ENCODE measurements around the gene TRAPPC6A.

TRAPPC6A gene, protein sequence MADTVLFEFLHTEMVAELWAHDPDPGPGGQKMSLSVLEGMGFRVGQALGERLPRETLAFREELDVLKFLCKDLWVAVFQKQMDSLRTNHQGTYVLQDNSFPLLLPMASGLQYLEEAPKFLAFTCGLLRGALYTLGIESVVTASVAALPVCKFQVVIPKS

DNA sequence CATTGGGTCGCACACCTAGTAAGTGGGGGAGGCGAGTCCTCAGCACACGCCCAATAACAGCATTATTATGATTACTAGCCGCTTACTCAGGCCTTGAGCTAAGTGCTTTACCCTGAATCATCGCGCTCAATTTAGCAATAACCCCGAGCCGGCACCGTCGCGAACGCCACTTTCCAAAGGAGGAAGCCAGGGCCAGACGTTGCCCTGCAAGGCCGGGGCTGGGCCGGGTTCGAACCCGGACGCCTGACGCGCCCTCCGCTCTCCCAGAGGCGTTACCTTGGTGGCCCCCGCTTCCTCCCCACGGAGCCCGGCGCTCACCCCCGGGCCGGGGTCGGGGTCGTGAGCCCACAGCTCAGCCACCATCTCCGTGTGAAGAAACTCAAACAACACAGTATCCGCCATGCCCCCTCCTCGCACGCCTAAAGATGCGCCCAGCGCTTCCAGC is at the start of gene TRAPPC6A:
Gene TRAPPC6A (minus strand): TSS at position 421 of the 445 bp plus-strand sequence. CDS start 19 bp downstream, at position 402.
- no peak for DNase-seq (ENCODE audit: low read depth)

DNA sequence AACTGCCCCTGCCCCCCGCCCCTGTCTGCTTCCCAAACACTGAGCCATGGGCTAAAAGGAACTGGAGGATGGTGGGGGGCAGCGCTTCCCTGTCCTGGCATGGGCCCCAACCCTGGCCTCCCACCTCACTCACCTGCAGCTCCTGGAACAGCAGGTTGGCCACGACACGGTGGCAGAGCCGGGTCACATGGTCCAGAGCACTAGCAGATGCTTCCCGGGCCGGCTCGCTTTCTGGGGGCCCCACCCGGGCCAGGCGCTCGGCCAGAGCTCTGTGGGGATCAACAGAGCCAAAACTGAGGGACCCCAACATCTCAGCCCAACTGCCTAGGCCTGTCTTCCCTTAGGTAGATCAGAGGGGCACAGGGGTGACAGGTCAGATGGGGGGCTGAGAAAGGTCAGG is 46.6 kb upstream of the TRAPPC6A start:
- DNase-seq (ENCODE audit: low read depth): no peak

DNA sequence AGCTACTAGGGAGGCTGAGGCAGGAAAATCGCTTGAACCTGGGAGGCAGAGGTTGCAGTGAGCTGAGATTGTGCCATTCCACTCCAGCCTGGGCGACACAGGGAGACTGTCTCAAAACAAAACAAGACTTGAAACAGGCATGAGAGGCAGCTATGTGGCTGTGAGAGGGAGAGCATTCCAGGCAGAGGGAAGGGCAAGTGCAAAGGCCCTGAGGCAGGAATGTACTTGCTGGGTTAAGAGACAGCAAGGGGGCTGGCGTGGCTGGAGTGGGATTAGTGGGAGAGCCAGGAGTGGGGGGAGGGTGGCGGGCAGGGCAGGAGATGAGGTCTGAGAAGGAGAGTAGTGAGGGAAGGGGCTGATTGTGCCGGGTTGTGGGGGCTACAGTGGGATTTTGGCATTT is 45.8 kb upstream of the TRAPPC6A start:
- DNase-seq (ENCODE audit: low read depth): no peak

DNA sequence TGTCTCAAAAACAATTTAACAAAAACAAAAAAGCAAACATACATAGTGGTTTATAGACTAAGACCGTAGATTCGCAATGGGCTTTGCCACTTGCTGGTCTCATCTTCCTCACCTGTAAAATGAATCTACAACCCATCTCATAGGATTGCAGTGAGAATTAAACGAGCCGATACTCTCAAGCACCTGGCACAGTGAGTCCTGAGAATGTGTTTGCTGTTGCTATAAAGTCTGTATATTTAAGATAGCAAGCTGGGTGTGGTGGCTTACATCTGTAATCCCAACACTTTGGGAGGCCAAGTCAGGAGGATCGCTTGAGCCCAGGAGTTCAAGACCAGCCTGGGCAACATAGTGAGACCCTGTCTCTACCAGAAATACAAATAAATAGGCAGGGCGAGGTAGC is 44.7 kb upstream of the TRAPPC6A start:
- DNase-seq (ENCODE audit: low read depth): no peak

DNA sequence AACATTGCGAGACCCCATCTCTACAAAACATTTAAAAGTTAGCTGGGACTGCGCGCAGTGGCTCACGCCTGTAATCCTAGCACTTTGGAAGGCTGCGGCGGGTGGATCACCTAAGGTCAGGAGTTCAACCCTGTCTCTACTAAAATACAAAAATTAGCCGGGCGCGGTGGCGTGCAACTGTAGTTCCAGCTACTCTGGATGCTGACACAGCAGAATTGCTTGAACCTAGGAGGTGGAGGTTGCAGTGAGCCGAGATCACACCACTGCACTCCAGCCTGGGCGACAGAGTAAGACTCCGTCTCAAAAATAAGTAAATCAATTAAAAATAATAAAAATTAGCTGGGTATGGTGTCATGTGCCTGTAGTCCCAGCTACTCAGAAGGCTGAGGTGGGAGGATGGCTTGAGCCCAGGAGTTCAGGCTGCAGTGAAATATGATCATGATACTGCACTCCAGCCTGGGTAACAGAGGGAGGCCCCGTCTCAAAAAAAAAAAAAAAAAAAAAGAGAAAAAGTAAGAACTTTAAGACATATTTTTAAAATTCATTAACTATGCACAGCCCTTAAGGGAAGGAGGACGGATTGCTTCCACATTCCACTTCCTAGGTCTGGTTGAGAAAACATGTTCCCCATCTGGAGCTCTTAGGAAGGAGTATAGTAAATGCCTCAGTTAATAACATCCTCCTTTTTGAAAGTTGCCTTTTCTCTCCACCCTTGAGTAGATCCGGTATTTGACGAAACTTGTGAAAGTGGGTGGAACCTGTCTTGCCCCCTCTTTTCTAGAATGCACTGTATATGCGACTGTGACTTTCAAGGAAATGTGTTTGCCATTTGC is 41.1 kb upstream of the TRAPPC6A start:
- DNase-seq (ENCODE audit: low read depth): no peak

DNA sequence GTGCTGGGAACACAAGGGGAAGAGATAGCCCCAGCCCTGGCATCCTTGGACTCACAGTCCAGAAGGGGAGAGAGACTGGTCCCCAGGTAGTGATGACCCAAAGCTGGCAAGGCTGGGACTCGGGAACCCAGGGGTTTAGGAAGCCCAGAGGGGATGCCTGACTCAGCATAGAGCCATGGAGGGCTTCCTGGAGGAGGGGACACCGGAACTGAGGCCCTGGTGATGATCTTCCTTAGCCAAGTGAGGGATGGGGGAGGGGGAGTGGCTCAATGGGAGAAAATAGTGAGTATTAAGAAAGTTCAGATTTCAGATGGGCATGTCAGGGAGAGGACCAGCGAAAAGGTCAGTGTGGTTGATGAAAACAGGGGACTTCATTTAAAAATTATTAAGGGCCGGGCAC is 40.4 kb upstream of the TRAPPC6A start:
- DNase-seq (ENCODE audit: low read depth): no peak

DNA sequence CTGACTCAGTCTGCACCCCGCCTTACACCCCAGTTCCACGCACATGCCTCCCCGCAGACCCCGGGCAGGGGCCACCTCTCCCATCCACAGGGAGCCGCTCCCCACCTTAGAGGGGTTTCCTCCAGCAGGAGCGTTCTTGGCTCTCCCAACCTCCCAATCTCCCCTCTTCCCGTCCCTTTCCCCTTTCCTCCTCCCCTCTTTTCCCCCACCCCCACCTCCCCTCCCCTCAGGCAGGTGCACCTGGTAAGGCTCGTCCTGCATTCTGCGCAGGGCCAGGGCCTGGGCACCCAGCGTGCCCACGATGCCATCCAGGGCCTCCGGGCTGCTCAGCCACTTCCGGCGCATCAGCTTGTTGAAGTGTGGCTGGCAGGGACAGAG is 39.9 kb upstream of the TRAPPC6A start:
- DNase-seq (ENCODE audit: low read depth): no peak

DNA sequence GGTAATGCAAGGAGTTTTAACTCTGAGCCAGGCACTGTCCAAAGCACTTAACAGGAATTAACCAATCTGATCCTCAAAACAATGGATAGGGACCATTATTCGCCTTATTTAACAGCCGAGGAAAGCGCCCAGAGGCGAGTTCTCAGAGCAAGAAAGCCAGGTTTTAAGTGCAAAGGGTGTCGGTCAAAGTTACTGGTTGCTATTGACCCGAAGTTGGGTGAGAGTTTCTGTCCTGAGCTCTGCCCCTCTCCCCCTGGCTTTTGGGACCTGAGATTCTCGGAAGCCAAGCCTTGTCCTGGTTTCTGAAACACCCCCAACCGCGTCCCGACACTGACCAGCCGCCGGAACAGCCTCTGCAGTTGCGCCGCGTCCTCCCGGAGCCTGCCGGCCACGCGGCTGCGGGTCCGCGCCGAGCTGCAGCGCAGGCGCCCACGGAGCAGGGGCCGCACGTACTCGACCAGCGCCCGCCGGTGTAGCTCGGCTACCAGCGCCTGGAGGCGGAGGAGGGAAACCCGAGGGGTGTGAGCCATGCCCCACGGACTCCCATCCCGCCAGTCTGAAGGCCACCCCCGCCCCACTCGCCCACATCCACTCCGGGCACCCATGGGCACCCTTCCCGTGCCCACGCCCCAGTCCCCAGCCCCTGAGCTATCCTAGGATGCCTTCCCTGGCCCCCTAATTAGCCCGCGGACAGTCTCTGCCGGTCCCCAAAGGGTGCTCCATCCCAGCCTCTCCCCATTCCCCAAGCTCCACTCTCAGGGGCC is 39.3 kb upstream of the TRAPPC6A start:
- no peak for DNase-seq (ENCODE audit: low read depth)

DNA sequence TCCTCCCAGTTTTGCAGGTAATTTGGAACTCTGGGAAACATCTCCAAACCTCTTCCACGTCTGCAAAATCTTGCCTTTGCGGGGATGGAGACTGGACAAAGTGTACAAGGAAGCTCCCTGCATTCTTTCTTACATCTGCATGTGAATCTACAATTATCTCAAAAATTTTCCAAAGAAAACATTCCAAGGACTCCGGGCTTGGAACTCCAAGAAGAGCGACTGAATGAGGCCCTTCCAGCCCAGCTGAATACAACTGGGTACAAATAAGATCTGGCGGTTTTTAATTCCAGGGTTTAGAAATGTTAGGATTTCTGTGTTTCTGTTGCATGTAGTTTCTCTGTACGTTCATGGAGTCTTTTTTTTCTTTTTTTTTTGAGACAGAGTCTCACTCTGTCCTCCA is 38.6 kb upstream of the TRAPPC6A start:
- no peak for DNase-seq (ENCODE audit: low read depth)

DNA sequence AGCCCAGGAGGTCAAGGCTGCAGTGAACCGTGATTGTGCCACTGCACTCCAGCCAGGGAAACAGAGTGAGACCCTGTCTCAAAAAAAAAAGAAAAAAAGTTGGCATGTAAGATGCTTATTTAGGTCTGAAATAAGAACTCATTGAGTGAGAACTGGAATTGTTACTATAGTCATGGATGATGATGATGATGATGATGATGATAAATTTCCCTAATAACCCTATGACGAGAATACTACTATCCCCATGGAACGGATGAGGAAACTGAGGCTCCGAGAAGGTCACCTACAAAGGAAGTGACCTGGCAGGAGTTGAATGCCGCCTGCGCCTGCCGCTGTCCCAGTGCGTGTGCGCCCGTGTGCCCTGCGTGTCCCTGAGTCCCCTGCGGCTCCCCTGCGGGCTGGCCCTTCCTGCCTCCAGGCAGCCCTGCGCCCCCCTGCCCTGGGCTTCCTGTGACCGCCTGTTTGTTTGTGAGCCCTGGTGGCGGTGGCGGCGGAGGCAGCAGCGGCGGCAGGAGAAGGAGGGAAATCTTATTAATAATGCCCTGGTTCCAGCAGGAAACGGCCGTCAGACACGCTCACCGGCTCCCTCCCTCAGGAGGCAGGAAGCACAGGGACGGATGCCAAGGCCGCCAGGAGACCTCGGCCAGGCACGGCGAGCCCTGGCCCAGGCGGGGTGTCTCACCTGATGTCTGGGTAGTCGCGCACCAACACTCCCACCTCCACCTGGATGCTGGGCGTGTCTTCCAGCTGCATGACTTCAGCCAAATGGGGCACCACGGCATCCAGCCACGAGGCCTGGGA is 37.6 kb upstream of the TRAPPC6A start:
- DNase-seq (ENCODE audit: low read depth): no peak

DNA sequence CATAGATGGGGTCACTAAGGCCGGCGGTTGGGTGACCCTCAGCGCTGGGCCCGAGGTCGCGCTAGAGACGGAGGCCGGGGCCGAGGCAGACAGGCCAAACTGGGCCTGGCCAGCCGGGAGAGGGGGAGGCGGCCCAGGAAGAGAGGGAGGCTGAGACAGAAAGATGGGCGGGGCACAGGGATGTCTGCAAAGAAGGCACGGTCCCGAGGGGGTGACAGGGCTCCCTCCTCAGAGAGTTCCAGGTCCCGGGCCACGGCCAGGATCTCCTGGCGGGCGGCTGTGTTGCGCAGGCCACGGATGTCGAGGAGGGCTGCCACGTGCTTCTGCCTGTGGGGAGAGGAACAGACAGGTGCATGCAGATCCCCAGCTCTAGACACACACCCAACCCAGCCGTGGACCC is 35.0 kb upstream of the TRAPPC6A start:
- DNase-seq (ENCODE audit: low read depth): no peak

DNA sequence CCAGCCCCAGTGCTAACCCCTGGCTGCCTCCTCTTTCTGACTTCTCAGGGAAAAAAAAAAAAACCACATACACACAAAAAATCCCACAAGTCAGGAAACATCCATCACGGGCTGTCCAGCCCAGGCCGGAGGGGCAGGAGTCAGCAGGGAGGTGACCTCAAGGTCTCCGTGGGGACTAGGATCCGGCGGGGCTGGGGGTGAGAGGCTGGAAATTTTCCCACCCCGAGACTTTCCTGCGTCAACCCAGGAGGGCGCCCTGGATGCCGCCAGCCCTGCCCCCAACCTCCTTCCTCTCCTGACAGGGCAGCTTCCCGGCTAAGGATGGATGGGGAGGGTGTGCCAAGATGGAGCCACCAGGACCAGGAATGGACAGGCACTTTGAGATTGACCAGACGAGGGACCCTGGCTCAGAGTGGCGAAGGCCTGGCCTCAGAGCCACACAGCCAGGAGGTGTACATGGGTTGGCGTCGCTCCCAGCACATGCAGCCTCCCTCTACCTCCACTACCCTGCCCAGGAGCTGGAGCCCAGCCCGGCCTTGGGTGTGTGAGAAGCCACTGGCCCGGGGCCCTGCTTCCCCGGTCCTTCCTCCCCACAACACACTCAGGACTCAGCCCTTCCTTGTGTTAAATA is 33.8 kb upstream of the TRAPPC6A start:
- DNase-seq (ENCODE audit: low read depth): no peak

DNA sequence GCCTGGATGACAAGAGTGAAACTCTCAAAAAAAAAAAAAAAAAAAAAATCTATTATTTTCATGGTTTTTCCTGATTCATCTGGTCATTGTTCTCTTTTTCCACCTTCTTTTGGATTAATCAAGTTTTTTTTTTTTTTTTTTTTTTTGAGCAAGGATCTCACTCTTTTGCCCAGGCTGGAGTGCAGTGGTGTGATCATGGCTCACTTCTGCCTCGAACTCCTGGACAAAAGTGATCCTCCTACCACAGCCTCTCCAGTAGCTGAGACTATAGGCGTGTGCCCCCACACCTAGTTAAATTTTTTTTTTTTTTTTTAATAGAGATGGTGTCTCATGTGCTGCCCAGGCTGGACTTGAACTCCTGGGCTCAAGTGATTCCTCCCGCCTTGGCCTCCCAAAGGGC is 28.3 kb upstream of the TRAPPC6A start:
- no peak for DNase-seq (ENCODE audit: low read depth)

DNA sequence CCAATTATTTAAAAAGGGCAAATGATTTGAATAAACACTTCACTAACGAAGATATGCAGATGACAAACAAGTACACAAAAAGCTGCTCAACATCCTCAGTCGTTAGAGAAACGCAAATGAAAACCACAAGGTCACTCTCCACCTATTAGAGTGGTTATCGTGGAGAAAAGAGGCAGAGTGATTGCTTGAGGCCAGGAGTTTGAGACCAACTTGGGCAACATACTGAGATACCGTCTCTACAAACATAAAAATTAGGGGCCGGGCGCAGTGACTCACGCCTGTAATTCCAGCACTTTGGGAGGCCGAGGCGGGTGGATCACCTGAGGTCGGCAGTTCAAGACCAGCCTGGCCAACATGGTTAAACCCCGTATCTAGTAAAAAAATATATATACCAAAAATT is 27.8 kb upstream of the TRAPPC6A start:
- no peak for DNase-seq (ENCODE audit: low read depth)

DNA sequence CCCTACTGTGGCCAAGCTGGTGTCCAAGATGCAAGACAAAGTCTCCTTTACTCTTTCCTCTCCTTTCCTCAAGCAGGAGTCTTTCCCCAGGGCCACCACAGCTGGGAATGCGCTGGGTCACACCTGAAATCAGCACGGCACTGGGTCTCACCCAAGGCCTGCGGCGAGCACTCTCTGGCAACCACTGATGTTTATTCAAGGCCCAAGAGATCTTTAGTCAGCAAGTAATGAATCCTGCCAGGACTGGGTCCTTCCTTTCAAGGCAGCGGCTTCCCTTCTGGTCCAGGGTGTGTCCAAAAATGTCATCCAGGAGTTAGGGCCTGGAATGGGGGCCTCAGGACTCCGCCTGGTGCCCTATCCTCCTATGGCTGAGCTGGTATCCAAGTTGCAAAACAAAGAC is 24.6 kb upstream of the TRAPPC6A start:
- no peak for DNase-seq (ENCODE audit: low read depth)

DNA sequence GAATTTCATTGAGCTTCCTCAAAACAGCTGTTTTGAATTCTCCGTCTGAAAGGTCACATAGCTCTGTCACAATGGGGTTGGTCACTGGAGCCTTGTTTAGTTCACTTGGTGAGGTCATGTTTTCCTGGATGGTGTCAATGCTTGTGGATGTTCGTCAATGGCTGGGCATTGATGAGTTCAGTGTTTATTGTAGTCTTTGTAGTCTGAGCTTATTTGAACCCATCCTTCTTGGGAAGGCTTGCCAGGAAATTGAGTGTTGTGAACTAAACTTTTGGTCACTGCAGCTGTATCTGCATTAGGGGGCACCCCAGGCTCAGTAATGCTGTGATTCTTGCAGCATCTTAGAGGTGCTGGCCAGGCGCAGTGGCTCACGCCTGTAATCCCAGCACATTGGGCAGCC is 22.5 kb upstream of the TRAPPC6A start:
- no peak for DNase-seq (ENCODE audit: low read depth)

DNA sequence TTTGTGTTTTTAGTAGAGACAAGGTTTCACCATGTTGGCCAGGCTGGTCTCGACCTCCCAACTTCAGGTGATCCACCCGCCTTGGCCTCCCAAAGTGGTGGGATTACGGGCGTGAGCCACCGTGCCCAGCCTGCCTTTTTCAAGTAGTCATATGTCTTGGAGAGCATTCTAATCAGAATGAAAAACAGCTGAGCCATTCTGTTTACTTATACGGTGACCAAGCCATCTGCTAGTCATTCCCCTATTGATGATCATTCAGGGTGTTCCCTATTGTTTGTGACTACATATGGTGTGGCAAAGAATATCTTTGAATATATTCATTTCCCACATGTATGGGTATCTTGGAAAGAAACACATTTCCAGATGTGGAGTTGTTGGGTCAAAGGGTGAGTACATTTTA is 17.7 kb upstream of the TRAPPC6A start:
- DNase-seq (ENCODE audit: low read depth): no peak

DNA sequence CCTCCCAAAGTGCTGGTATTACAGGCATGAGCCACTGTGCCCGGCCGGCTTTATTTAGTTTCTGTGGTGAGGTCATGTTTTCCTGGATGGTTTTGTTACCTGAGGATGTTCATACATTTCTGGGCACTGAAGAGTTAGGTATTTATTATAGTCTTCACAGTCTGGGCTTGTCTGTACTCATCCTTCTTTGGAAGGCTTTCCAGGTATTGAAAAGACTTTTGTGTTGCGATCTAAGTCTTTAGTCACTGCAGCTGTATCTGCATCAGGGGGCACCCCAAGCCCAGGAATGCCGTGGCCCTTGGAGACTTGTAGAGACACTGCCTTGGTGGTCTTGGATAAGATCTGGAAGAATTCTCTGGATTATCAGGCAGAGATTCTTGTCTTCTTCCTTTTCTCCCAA is 13.3 kb upstream of the TRAPPC6A start:
- no peak for DNase-seq (ENCODE audit: low read depth)

DNA sequence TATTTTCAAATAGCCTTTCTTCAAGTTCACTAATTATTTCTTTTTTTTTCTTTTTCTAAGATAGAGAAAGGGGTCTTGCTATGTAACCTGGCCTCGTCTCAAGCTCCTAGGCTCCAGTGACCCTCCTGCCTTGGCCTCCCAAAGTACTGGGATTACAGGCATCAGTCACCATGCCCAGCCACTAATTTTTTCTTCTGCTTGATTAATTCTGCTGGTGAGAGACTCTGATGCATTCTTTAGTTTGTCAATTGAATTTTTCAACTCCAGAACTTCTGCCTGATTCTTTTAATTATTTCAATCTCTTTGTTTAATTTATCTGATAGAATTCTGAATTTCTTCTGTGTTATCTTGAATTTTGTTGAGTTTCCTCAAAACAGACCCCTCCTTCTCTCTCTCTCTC is 11.9 kb upstream of the TRAPPC6A start:
- no peak for DNase-seq (ENCODE audit: low read depth)

DNA sequence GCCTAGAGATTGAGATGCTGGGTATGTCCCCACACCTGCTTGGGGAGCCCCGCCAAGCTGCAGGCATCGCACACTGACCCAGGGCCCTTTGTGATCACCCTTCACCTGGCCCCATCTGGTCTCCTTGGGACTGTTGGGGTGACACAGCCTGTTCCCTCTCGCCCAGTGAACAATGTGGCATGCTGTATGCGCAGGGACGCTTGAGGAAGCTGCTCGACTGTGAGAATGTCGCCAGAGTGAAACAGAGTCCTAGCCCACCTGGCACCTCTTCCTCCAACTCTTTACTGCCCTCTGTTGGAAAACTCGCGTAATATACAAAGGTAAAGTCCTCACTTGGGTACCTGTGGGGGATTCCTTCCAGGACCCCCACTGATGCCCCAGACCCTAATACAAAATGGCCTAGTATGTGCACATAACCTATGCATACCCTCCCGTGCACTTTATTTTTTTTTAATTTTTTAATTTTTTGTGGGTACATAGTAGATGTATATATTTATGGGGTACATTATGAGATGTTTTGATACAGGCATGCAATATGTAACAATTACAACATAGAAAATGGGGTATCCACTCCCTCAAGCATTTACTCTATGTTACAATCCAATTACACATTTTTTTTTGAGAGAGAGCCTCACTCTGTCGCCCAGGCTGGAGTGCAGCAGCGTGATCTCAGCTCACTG is 9.5 kb upstream of the TRAPPC6A start:
- no peak for DNase-seq (ENCODE audit: low read depth)
